ENCODE data around the gene CDK1. TPM values are rescaled to one million over a fixed set of nuclear protein-coding genes. Genes with fewer than 3 reads are reported as not detected.
A peak's percentile ranks its signal among the peaks of the same experiment; 100 is the strongest.

CDK1 gene
- total and polyA plus RNA-seq, 2 experiments from 2014 or later: 23.1 to 33.6 TPM

GRCh38 chr10:60753817-60754216 is 24.5 kb upstream of the CDK1 start:
- no peaks in the 10 kb centered on the region for H3K9me3 ChIP-seq (ENCODE audit: low read depth)
- H3K9me2 ChIP-seq (replicated peaks; ENCODE audit: insufficient read depth): no peaks in the 10 kb centered on the region
- H3K4me2 ChIP-seq: no peak overlapping the region
- H2AFZ ChIP-seq: no peak overlapping the region
- no peak overlapping the region for H3K4me3 ChIP-seq
- peaks cover 6% of the 10 kb centered on the region for H3K4me1 ChIP-seq (ENCODE audit: insufficient read depth)
- 90% methylated on average over 5 of the region's 5 CpGs for WGBS (ENCODE audit: low lambda C conversion rate, missing lambda C conversion rate)
- no peaks in the 10 kb centered on the region for H3K36me3 ChIP-seq (replicated peaks; ENCODE audit: insufficient read depth, low read depth)
- H3K79me2 ChIP-seq: no peaks in the 10 kb centered on the region
- no peaks in the 10 kb centered on the region for H3K27me3 ChIP-seq
- no peak for TF ChIP-seq EZH2 (IDR thresholded peaks at IDR 0.05; ENCODE audit: borderline replicate concordance)
- DNase-seq (ENCODE audit: low spot score): no peak
- H4K20me1 ChIP-seq (ENCODE audit: insufficient read depth, poor library complexity, severe bottlenecking): no peaks in the 10 kb centered on the region
- H3K27ac ChIP-seq: no peak overlapping the region

DNA sequence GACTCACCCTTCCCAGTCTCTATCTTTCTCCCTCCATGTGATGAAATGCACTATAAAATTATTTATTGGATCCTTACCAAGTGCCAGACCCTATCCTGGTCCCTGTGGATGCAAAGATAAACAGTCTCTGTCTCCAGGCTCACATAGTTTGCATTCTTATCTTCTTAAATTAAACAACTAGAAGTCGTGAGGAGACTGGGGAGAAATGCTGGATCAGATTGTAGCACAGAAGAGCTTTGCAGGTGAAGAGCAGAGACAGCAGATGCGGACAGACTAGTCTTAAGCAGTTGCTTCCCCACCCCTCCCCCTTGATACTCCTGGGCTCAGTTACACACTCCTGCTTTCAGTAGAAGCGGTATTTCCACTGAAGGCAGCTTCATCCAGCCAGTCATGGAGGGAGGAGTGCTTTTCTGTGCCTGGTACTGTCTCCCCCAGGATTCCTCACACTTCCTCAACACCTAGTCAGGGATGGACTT is 20.8 kb upstream of the CDK1 start:
- 6% methylated on average over 3 of the region's 3 CpGs for WGBS (ENCODE audit: low lambda C conversion rate, missing lambda C conversion rate)
- Histone ChIP-seq H4K20me1 (ENCODE audit: insufficient read depth, poor library complexity, severe bottlenecking) (no peaks in the 10 kb centered on the region), H3K4me3 (no peak overlapping the region), H2AFZ (peak overlapping the region; percentile 3), H3K27ac (no peak overlapping the region), H3K27me3 (no peaks in the 10 kb centered on the region), H3K4me2 (peak overlapping the region; percentile 21), H3K79me2 (no peaks in the 10 kb centered on the region), H3K9me3 (ENCODE audit: low read depth) (no peaks in the 10 kb centered on the region), H3K9me2 (replicated peaks; ENCODE audit: insufficient read depth) (no peaks in the 10 kb centered on the region), H3K36me3 (replicated peaks; ENCODE audit: insufficient read depth, low read depth) (no peaks in the 10 kb centered on the region), H3K4me1 (ENCODE audit: insufficient read depth) (peaks cover 6% of the 10 kb centered on the region)
- DNase-seq (ENCODE audit: low spot score): peak; percentile 45
- TF ChIP-seq CTCF (IDR thresholded peaks at IDR 0.05; ENCODE audit: poor library complexity) (no peak), EZH2 (IDR thresholded peaks at IDR 0.05; ENCODE audit: borderline replicate concordance) (no peak), EZH2phosphoT487 (IDR thresholded peaks at IDR 0.05; ENCODE audit: low read depth, severe bottlenecking, unreplicated experiment) (no peak)

DNA sequence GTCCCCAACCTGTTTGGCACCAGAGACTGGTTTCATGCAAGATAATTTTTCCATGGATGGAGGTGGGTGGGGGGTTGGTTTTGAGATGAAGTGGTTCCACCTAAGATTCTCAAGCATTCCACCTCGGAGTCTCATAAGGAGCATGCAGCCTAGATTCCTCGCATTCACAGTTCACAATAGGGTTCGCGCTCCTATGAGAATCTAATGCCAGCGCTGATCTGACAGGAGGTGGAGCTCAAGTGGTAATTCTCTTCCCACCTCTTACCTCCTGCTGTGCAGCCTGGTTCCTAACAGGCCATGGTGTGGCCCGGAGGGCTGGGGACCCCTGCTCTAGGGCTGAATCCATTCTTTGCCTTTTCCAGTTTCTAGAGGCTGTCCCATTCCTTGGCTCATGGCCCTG is 19.1 kb upstream of the CDK1 start:
- Histone ChIP-seq H3K36me3 (replicated peaks; ENCODE audit: insufficient read depth, low read depth) (no peaks in the 10 kb centered on the region), H3K4me1 (ENCODE audit: insufficient read depth) (peaks cover 6% of the 10 kb centered on the region), H3K27me3 (no peaks in the 10 kb centered on the region), H2AFZ (no peak overlapping the region), H3K27ac (no peak overlapping the region), H3K4me2 (no peak overlapping the region), H3K4me3 (no peak overlapping the region), H3K9me2 (replicated peaks; ENCODE audit: insufficient read depth) (no peaks in the 10 kb centered on the region), H4K20me1 (ENCODE audit: insufficient read depth, poor library complexity, severe bottlenecking) (no peaks in the 10 kb centered on the region), H3K9me3 (ENCODE audit: low read depth) (no peaks in the 10 kb centered on the region), H3K79me2 (no peaks in the 10 kb centered on the region)
- WGBS (ENCODE audit: low lambda C conversion rate, missing lambda C conversion rate): 83% methylated on average over 6 of the region's 6 CpGs
- DNase-seq (ENCODE audit: low spot score): no peak
- TF ChIP-seq EZH2 (IDR thresholded peaks at IDR 0.05; ENCODE audit: borderline replicate concordance) (no peak), CTCF (IDR thresholded peaks at IDR 0.05; ENCODE audit: poor library complexity) (no peak), EZH2phosphoT487 (IDR thresholded peaks at IDR 0.05; ENCODE audit: low read depth, severe bottlenecking, unreplicated experiment) (no peak)

DNA sequence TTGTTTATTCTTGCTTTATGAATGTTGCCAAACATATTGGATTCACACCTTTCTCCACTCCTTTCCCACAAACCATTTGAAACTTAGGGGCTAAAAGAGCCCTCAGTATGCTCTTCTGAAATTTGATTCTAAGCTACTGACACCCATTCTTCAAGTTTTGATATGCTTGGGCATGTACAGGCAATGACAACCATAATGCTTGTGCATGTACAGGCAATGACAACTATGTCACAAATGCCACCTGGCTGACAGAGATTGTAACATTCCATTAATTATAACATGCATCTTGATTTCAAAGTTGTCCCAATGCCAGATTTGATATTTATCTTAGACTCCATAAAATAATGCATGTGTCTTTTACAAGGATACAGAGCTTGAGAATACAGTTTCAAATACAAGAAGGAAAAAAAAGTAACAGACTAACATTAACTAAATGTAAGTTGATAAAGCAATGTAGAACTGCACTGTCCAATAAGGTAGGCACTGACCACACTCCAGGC is 17.5 kb upstream of the CDK1 start:
- H3K4me2 ChIP-seq: no peak overlapping the region
- TF ChIP-seq EZH2phosphoT487 (IDR thresholded peaks at IDR 0.05; ENCODE audit: low read depth, severe bottlenecking, unreplicated experiment): no peak
- TF ChIP-seq EZH2 (IDR thresholded peaks at IDR 0.05; ENCODE audit: borderline replicate concordance): no peak
- no peak for TF ChIP-seq CTCF (IDR thresholded peaks at IDR 0.05; ENCODE audit: poor library complexity)
- no peak overlapping the region for H3K4me3 ChIP-seq
- no peaks in the 10 kb centered on the region for H3K79me2 ChIP-seq
- DNase-seq (ENCODE audit: low spot score): no peak
- no peaks in the 10 kb centered on the region for H3K9me3 ChIP-seq (ENCODE audit: low read depth)
- H3K9me2 ChIP-seq (replicated peaks; ENCODE audit: insufficient read depth): no peaks in the 10 kb centered on the region
- H4K20me1 ChIP-seq (ENCODE audit: insufficient read depth, poor library complexity, severe bottlenecking): no peaks in the 10 kb centered on the region
- H3K36me3 ChIP-seq (replicated peaks; ENCODE audit: insufficient read depth, low read depth): no peaks in the 10 kb centered on the region
- H3K4me1 ChIP-seq (ENCODE audit: insufficient read depth): peaks cover 6% of the 10 kb centered on the region
- no peak overlapping the region for H2AFZ ChIP-seq
- H3K27me3 ChIP-seq: no peaks in the 10 kb centered on the region
- H3K27ac ChIP-seq: no peak overlapping the region
